Measurements from ENCODE around the gene PRDX5.

The PRDX5 gene

DNA sequence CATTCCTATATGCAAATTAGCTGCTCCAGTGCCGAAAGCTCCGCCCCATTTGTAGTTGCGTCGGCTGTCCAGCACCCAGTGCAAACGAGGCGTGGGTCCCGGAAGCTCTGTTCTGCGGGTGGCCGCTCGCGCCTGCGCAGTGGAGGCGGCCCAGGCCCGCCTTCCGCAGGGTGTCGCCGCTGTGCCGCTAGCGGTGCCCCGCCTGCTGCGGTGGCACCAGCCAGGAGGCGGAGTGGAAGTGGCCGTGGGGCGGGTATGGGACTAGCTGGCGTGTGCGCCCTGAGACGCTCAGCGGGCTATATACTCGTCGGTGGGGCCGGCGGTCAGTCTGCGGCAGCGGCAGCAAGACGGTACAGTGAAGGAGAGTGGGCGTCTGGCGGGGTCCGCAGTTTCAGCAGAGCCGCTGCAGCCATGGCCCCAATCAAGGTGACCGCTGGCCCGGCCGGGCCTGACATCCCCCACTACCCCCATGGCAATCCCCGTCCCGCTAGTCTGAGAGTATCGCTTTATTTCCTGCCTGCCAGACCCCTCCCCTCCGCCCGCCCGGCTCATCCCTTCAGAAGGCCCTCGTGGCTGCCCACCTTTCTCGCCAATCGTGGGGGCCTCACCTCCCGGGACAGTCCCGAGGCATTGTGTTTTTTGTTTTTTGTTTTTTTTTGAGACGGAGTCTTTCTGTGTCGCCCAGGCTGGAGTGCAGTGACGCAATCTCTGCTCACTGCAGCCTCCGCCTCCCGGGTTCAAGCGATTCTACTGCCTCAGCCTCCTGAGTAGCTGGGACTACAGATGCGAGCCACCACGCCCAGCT, at the start of gene PRDX5:
Gene PRDX5, plus strand, starts transcription at position 161 of the 805 bp plus-strand sequence. Its CDS starts 95 bp downstream, at position 256.
- peak; percentile 97 for DNase-seq

DNA sequence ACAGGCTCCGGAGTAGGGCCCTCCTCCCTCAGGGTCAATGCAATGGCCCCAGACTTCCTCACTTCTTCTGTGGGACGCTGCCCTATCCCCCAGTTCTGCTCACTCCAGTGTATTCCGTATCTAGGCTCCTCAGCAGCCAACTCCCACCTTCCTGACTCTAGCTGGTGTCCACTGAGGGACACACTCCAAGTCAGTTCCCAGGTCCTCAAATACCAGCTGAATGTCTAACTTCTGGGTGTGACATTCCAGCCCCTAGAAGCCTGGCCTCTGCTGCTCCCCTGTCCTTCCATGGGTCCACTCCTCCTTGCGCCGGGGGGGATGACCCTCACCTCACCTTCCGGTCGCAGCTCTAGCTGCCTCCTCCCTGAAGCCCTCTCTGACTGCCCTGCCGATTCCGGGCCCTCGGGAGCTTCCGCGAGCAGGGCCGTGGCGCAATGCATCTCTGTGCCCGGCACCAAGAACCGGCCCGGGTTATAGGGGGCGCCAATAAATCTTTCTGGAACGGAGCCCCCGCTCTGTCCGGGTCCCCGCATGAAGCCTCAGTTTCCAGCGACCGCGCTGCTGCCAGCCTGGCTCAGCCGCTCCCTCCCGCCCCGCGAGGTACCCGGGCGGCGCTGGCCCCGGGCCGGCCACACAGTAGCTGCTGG, 48.9 kb upstream of the PRDX5 start:
- no peak for DNase-seq

DNA sequence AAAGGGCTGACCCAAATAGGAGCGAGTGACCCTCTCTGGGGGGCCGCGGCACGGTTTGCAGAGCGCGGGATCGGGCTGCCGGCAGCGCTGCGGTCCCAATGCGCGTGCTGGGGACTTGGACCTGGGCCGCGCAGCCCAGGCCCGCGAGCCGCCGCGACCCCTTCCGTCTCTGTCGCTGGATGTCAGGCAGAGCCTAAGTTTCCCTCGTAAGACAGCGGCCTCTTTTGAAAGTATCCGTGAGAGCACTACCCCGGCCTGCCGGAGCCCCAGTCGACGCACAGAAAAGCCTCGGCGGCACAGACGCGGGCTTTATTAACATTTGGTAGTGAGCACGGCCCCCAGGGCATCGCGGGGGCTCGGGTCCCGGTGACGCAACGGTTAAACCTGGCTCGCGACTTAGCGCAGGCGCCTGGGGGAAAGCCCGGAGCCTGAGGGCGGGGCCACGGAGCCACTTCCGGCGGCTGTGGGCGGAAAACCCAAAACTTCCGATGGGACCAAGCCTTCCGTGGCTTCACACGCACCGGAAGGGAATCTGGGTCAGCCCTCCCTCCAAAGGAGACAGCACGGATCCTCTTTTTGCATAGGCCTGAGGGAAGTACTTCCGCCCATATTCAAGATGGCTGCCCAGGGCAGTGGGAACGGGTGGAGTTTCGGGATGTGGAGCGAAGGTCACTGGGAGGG, 48.2 kb upstream of the PRDX5 start:
- DNase-seq: peak; percentile 99

DNA sequence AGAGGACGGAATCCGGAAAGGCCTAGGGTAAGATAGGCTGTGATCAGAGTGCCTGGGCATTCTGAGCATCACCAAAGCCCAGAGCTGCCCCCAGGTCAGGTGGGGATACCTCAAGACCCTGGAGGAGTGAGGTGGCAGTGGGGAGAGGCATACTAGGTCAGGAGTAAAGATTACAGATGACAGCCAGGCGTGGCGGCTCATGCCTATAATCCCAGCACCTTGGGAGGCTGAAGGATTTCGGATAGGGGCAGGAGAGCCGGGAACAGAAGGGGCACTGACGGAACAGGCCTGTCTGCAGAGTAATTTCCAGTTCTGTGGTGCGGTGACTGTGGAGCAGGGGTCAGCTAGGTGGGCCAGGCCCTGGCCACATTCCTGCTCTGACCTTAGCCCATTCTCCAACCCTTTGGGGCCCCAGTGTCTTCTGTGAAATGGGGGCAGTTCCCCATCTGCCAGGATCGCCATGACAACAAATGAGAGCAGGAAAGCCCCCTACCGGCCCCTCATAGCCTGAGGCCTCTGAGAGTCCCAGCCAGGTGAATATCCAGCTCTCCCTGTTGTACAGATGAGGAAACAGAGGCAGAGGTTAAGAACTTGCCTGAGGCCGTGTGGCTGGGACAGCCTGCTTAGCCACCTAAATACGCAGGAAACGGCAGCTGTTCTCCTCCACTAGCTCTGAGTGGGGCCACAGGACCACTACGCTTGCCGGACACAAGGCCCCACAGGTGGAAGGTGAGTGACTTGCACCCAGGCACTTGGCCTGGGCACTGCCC, 42.7 kb upstream of the PRDX5 start:
- DNase-seq: no peak

DNA sequence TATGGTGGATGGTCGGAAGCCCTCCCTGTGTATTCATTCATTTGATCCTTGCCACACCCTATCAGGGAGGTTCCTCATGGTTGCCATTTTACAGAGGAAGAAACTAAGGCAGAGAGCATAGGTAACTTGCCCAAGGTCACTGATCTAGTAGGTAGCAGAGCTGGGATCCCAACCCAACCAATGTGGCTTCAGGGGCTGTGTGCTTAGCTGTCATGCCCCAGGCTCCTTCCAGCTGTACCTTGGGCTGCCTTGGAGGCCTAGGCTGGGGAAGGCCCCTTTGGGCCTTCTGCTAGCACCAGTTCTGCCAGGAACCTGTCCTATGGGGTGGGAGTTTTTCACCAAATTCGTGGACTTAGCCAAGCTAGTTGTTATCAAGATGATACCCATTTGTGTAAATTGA, 42.1 kb upstream of the PRDX5 start:
- no peak for DNase-seq

DNA sequence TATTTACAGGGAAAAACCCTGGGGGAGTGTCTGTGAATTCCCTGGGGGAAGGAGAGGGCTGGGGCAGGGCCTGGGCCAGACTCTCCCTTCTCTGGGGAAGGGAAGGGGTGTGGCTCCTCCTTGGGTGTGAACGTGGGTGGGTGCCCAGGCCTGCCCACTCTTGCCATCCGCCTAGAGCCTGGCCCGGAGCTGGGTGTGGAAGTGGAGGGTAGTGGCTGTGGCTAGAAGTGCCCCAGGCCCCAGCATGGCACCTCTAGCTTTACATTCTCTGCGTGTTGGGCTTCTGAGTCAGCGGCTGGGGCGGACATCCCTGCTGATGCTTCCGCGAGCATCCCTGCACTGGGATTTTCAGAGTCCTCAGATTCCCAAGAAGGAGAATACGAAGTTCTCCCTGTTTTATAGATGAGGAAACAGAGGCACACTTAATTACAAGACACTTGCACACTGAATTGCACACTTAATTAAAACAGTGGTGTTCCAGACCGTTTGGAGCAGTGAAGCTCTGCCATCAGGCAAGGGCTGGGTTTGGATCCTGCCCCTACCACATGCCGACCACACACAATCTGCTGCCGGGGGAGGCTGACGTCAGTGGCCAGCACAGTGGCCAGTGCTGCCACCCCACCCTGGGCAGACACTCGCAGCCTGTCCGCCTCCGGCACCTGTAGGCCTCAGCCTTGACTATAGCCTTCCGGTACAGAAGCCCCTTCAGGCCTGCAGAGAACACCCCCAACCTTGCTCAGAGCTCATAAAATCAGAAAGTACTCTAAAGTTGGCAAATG, 41.1 kb upstream of the PRDX5 start:
- no peak for DNase-seq

DNA sequence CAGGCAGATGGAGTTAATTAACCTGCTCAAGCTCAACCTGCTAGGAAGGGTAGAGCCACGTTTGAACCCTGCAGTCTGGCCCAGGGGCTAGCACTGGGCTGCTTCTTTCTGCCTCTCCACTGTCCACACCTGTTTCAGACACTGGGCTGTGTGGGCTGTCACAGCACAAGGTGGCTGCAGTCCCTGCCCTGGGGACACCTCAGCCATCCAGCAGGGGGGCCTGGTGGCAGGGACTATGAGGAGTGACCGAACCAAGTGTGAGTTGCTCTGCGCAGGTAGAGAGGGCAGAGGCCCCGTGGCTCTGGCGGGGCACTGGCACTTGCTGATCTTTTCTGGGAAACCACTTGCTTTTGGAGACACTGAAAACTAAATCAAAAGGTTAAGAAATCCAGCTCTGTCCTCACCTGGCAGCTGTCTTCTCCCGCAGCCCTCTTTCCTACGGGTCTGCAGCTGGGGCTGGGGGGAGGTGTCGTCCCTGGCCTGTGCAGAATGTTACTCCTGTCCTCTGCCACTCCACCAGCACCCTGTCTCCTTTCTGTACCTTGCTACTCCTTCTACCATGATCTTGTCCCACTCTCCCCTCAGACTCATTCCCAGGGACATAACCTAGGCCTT, 39.2 kb upstream of the PRDX5 start:
- no peak for DNase-seq

DNA sequence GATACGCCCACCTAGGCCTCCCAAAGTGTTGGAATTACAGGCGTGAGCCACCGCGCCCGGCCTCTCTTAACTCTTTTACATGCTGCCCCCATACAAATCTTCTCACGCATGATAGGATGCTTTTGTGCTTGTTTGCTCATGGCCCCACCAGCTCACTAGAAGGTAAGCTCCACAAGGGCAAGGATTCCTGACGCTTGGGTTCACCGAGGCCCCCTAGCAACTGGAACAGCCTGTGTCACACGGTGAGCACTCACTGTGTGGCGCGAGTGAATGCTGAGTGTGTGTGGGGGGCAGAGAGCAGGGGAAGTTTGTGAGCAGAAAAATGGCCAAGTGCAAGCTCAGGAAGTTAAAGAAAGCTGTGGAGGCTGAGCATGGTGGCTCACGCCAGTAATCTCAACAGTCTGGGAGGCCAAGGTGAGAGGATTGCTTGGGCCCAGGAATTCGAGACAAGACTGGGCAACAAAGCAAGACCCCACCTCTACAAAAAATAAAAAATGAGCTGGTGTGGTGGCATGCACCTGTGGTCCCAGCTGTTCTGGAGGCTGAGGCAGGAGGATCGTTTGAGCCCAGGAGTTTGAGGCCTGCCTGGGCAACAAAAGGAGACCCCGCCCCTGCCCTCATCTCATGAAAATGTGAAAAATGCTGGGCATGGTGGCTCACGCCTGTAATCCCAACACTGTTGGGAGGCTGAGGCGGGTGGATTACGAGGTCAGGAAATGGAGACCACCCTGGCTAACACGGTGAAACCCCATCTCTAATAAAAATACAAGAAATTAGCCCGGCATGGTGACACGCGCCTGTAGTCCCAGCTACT, 35.8 kb upstream of the PRDX5 start:
- no peak for DNase-seq

DNA sequence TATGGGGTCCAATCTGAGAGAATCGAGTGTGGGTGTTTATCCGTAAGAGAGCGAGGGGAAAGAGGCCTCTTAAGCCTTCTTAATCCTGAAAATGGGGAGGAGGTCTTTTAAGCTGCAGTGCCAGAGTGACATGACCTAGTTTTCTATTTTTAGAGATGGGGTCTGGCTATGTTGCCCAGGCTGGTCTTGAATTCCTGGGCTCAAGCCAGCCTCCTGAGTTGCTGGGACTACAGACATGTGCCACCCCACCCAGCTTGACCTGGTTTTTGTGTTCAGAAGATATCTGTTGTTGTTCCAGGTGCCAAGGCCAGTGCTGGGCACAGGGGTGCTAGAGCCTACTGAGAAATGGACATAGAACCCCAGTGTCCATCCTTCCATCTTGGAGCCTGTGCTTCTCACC, 34.8 kb upstream of the PRDX5 start:
- no peak for DNase-seq

DNA sequence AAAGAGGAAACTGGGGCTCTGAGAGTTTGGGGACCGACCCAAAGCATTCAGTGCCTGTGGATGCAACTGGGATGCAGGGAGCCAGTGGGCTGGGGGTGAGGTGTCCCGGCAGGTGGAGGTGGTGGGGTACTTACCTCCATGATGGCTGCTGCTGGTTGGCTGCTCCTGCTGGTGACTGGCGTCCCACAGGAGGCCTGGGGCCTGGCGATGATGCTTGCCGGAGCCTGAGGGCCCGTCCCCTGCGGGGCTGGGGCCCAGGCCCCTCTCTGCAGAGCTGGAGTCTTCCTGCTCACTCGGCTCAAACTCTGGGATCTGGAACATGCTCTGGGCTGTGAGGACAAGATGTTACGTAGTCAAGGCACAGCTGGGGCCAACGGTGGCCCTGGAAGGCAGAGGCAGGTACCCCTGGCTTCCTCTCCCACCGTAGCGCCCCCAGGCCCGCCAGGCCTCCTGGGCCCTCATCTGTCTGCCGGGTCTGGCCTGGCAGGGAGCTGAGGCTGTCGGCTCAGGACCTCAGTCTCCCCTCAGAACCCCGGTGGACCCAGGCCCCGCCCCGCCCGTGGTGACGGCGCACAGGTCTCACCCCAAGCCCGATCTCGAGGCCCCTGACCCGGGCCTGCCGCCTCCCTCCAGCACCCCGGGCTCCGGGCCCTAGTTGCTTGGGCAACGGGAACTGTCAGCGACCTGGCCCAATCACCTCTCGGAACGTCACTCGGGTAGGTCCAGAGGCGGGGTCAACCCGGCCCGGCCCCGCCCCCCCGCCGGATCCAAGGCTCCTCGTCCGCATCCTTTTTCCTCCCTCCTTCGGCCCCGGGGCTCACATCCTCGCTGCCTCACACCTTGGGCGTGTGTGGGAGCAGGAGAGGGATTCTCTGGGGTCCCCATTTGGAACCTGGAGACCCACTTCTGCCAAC, 33.6 kb upstream of the PRDX5 start, which contains the start of gene BAD:
Gene BAD, minus strand, starts transcription at position 618 of the 914 bp plus-strand sequence. Its CDS starts 297 bp downstream, at position 321.
- DNase-seq: peak; percentile 90

DNA sequence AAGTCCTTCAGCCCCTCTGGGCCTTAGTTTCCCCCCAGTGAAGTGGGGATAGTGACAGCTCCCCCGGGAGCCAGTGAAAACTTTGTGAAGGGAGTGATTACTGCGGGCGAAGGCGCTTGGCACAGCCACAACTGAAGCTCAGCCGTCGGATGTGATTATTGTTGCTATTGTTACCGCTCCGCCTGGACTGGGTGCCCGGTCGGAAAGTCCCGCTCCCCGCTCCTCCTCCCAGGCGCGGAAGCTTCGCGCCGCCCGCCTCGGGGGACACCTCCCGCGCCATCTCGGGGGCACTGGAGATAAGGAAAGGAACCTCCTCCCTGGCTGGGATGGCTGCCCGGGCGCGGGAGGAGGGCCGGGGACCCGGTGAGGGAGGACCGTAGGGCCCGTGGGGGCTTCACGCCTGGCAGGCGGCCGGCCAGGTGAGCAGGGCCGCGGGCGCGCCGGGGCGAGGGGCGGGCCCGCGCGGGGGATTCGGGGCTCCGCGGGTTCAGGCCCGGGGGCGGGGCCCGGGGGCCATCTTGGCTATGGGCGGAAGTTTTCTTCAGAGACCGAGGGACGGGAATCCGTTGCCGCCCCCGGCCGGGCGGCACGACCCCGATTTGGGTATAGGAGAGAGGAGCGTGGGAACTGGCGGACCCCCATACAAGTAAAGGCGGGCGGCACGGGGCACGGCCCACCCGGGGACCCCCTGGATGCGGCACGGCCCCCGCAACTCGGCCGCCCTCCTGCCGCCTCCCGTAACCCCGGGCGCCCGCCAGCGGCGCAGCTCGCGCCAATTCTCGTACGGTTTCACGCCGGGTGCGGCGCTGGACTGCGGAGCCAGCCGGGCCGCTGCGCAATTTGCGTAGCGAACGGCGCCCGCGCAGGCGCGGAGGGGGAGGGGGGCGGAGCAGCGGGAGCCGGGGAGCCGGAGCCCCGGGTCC, 32.7 kb upstream of the PRDX5 start, which contains the start of gene GPR137:
Gene GPR137, plus strand, starts transcription at position 887 of the 923 bp plus-strand sequence. CDS start 677 bp downstream, outside the sequence.
- peak; percentile 66 for DNase-seq

DNA sequence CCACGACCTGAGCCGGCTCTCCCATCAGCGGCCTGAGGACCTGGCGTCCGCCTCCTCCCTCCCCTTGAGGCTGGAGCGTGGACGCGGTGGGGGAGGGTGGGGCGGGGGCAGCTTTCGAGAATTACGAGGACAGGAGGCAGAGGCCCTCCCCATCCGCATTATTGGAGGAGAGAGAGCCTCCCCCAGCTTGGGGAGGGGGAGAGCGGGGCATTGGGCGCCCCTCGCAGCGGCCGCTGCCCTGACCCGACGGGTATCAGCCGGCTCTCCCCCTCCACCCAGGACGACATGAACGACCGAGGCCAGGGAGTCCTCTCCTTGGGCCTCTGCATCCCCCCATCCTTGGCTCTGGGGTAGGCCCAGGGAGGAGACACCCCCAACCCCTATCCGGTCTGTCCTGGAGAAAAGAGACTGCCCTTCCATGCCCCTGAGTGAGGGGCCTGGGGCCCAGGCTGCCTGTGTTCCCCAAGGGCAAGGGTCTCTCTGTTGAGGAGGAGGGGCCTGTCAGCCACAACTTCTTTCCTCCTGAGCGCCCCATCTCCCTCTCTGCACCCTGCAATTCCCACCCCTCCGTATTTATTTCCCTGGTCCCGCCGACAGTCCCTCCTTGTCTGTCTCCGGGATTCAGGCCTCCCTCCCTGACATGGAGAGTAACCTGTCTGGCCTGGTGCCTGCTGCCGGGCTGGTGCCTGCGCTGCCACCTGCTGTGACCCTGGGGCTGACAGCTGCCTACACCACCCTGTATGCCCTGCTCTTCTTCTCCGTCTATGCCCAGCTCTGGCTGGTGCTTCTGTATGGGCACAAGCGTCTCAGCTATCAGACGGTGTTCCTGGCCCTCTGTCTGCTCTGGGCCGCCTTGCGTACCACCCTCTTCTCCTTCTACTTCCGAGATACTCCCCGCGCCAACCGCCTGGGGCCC, 31.8 kb upstream of the PRDX5 start:
- peak; percentile 70 for DNase-seq

DNA sequence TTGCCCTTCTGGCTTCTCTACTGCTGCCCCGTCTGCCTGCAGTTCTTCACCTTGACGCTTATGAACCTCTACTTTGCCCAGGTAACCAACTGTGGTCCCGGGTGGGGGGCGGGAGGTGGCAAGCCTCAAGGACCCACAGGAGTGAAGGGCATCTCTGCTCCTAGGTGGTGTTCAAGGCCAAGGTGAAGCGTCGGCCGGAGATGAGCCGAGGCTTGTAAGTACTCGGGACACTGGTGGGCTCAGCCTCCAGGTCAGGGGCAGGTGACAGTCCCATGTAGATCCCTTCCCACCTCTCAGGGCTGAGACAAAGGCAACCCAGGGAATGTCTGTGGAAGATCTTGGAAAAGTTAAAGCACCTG, 31.1 kb upstream of the PRDX5 start:
- DNase-seq: no peak

DNA sequence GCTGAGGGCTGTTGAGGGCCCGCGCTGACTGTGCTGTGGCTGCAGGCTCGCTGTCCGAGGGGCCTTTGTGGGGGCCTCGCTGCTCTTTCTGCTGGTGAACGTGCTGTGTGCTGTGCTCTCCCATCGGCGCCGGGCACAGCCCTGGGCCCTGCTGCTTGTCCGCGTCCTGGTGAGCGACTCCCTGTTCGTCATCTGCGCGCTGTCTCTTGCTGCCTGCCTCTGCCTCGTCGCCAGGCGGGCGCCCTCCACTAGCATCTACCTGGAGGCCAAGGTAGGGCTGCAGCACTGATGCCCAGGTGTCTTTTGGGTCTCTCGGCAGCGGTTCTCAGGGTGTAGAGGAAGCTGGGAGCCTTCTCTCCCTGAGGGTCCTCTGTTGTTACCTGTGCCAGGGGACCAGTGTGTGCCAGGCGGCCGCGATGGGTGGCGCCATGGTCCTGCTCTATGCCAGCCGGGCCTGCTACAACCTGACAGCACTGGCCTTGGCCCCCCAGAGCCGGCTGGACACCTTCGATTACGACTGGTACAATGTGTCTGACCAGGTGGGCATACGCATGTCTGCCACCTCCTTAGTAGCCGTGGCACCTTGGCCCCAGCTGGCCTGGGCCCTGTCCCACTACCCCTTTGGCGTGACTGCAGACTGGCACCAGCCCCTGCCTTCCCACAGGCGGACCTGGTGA, 30.1 kb upstream of the PRDX5 start:
- DNase-seq: no peak

DNA sequence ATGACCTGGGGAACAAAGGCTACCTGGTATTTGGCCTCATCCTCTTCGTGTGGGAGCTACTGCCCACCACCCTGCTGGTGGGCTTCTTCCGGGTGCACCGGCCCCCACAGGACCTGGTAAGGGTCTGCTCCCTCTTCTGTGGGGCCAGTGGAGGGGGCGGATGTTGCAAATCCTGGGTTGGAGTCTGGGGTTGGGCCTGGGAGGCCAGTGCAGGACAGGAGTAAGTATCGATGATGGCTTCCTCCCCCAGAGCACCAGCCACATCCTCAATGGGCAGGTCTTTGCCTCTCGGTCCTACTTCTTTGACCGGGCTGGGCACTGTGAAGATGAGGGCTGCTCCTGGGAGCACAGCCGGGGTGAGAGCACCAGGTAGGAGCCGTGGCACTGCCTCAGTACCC, 29.6 kb upstream of the PRDX5 start:
- no peak for DNase-seq

DNA sequence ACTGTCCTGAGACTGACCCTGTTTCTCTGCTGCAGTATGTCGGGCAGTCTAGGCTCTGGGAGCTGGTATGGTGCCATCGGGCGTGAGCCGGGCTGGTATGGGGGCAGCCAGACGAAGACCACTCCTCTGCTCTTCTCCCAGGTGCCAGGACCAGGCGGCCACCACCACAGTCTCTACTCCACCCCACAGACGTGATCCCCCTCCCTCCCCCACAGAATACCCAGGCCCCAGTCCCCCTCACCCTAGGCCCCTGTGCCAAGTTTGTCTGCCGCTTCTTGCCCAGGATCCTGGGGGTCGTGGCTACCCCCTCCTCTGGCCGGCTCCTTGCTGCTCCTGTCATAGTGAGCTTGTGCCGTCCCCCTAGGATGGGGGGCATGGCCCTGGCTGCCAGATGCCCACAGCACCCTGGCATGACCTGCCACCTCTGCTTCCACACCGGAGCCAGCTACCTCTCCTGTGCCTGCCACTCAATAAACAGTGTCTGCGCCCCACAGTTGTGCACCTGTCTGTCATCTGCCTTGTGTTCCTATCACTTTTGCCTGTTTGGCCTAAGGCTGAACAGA, 28.8 kb upstream of the PRDX5 start:
- DNase-seq: no peak

Measured in COR-L47 (cell line).